HEK293 (cell line): ENCODE data around the gene MGAT5B.

Source experiments
- CTCF ChIA-PET: fragments of 350-600 bp; formaldehyde crosslinking; extraction: SDS; loops from one replicate; lab custom pipeline; 2021; ENCODE audit warnings: antibody characterized with exemption; lab: Yijun Ruan, JAX
- POLR2A ChIA-PET: fragments of 300-600 bp; formaldehyde crosslinking; extraction: SDS; loops from one replicate; lab custom pipeline; 2020; ENCODE audit warnings: antibody characterized with exemption, inconsistent platforms; lab: Yijun Ruan, JAX
- H3K27ac ChIP-seq: fragments of 200-500 bp; sonication (Bioruptor generic); 2 replicates; pipeline ENCODE4 v1.5.1; 2014; ENCODE audit warnings: low read depth, low read length, control low read depth, inconsistent platforms; ENCODE audit errors: extremely low read depth
- H3K36me3 ChIP-seq, 2 experiments: fragments of 200-500 bp in 1 of 2; sonication (Bioruptor generic) in 1 of 2; 1 replicate in 1 of 2; 2 replicates in 1 of 2; pipeline ENCODE4 v1.5.1; 2014 to 2017; ENCODE audit warnings: inconsistent platforms in 2 of 2, low read length in 2 of 2; ENCODE audit not compliant: control insufficient read depth in 2 of 2, insufficient read depth in 1 of 2
- H3K4me1 ChIP-seq: fragments of 200-500 bp; sonication (Bioruptor generic); 2 replicates; pipeline ENCODE4 v1.5.1; 2014; ENCODE audit warnings: mild to moderate bottlenecking, low read length, inconsistent platforms; ENCODE audit not compliant: control insufficient read depth, insufficient read depth
- H3K4me3 ChIP-seq: 2 replicates; pipeline ENCODE4 v1.5.1; 2011; ENCODE audit warnings: low read depth, mild to moderate bottlenecking, control low read depth, low read length, moderate library complexity
- H3K9me3 ChIP-seq: fragments of 200-500 bp; sonication (Bioruptor generic); 2 replicates; pipeline ENCODE4 v1.5.1; 2014; ENCODE audit warnings: low read depth, low read length, inconsistent platforms; ENCODE audit not compliant: control insufficient read depth, insufficient read depth
- EGR2 ChIP-seq: fragments of 450-650 bp; formaldehyde crosslinking; IDR thresholded peaks from 2 replicates; pipeline ENCODE4 v1.5.1; 2016; ENCODE audit warnings: low read depth, missing biosample characterization, missing genetic modification characterization
- IKZF3 ChIP-seq: fragments of 450-650 bp; IDR thresholded peaks from 2 replicates; pipeline ENCODE4 v1.5.0; 2018; ENCODE audit warnings: missing biosample characterization, mild to moderate bottlenecking, missing genetic modification characterization, moderate library complexity
- KLF10 ChIP-seq: fragments of 450-650 bp; IDR thresholded peaks from 2 replicates; pipeline ENCODE4 v1.5.1; 2018; ENCODE audit warnings: missing biosample characterization, mild to moderate bottlenecking, missing genetic modification characterization
- OSR2 ChIP-seq: fragments of 450-650 bp; formaldehyde crosslinking; IDR thresholded peaks from 2 replicates; pipeline ENCODE4 v1.5.1; 2016; ENCODE audit warnings: missing biosample characterization, missing genetic modification characterization
- REST ChIP-seq: fragments of 450-650 bp; formaldehyde crosslinking; IDR thresholded peaks from 2 replicates; pipeline ENCODE4 v1.5.1; 2016; ENCODE audit warnings: missing biosample characterization, missing genetic modification characterization
- SCRT1 ChIP-seq: fragments of 450-650 bp; formaldehyde crosslinking; IDR thresholded peaks from 2 replicates; pipeline ENCODE4 v1.5.1; 2016; ENCODE audit warnings: missing biosample characterization, missing genetic modification characterization, borderline replicate concordance
- SCRT2 ChIP-seq: fragments of 450-650 bp; formaldehyde crosslinking; IDR thresholded peaks from 2 replicates; pipeline ENCODE4 v1.5.1; 2016; ENCODE audit warnings: missing biosample characterization, missing genetic modification characterization
- SP2 ChIP-seq: fragments of 450-650 bp; formaldehyde crosslinking; IDR thresholded peaks from 2 replicates; pipeline ENCODE4 v1.5.1; 2016; ENCODE audit warnings: missing biosample characterization, missing genetic modification characterization
- ZBTB1 ChIP-seq: fragments of 450-650 bp; formaldehyde crosslinking; IDR thresholded peaks from 2 replicates; pipeline ENCODE4 v1.5.1; 2016; ENCODE audit warnings: missing biosample characterization, missing genetic modification characterization
- ZBTB48 ChIP-seq: fragments of 450-650 bp; formaldehyde crosslinking; IDR thresholded peaks from 2 replicates; pipeline ENCODE4 v1.5.1; 2016; ENCODE audit warnings: missing biosample characterization, missing genetic modification characterization
- ZEB2 ChIP-seq: fragments of 450-650 bp; formaldehyde crosslinking; IDR thresholded peaks from 2 replicates; pipeline ENCODE4 v1.5.1; 2016; ENCODE audit warnings: missing biosample characterization, missing genetic modification characterization
- ZFP37 ChIP-seq: fragments of 450-650 bp; formaldehyde crosslinking; IDR thresholded peaks from 2 replicates; pipeline ENCODE4 v1.5.1; 2016; ENCODE audit warnings: missing biosample characterization, missing genetic modification characterization
- ZNF214 ChIP-seq: fragments of 450-650 bp; formaldehyde crosslinking; IDR thresholded peaks from 2 replicates; pipeline ENCODE4 v1.5.1; 2017; ENCODE audit warnings: missing biosample characterization, mild to moderate bottlenecking, missing genetic modification characterization, borderline replicate concordance
- ZNF24 ChIP-seq: fragments of 450-650 bp; formaldehyde crosslinking; IDR thresholded peaks from 2 replicates; pipeline ENCODE4 v1.5.1; 2016; ENCODE audit warnings: missing biosample characterization, missing genetic modification characterization
- ZNF266 ChIP-seq: fragments of 450-650 bp; formaldehyde crosslinking; IDR thresholded peaks from 2 replicates; pipeline ENCODE4 v1.5.1; 2016; ENCODE audit warnings: missing biosample characterization, missing genetic modification characterization, low read depth
- ZNF311 ChIP-seq: fragments of 450-650 bp; formaldehyde crosslinking; IDR thresholded peaks from 2 replicates; pipeline ENCODE4 v1.5.1; 2017; ENCODE audit warnings: missing biosample characterization, missing genetic modification characterization, borderline replicate concordance
- ZNF48 ChIP-seq: fragments of 450-650 bp; formaldehyde crosslinking; IDR thresholded peaks from 2 replicates; pipeline ENCODE4 v1.5.1; 2016; ENCODE audit warnings: missing biosample characterization, missing genetic modification characterization
- ZNF548 ChIP-seq: fragments of 450-650 bp; formaldehyde crosslinking; IDR thresholded peaks from 2 replicates; pipeline ENCODE4 v1.5.1; 2016; ENCODE audit warnings: missing biosample characterization, missing genetic modification characterization
- ZNF555 ChIP-seq: fragments of 450-650 bp; formaldehyde crosslinking; conservative IDR thresholded peaks from 2 replicates; pipeline ENCODE4 v1.5.1; 2017; ENCODE audit warnings: missing biosample characterization, mild to moderate bottlenecking, missing genetic modification characterization, inconsistent platforms
- ZNF561 ChIP-seq: fragments of 450-650 bp; IDR thresholded peaks from 2 replicates; pipeline ENCODE4 v1.5.1; 2018; ENCODE audit warnings: missing biosample characterization, missing genetic modification characterization, borderline replicate concordance
- ZNF629 ChIP-seq: fragments of 450-650 bp; formaldehyde crosslinking; IDR thresholded peaks from 2 replicates; pipeline ENCODE4 v1.5.1; 2017; ENCODE audit warnings: missing biosample characterization, missing genetic modification characterization
- ZNF660 ChIP-seq: fragments of 450-650 bp; IDR thresholded peaks from 2 replicates; pipeline ENCODE4 v1.5.1; 2018; ENCODE audit warnings: missing biosample characterization, mild to moderate bottlenecking, missing genetic modification characterization
- ZNF747 ChIP-seq: fragments of 450-650 bp; formaldehyde crosslinking; IDR thresholded peaks from 2 replicates; pipeline ENCODE4 v1.5.1; 2016; ENCODE audit warnings: missing biosample characterization, missing genetic modification characterization
- ZNF768 ChIP-seq: fragments of 450-650 bp; formaldehyde crosslinking; IDR thresholded peaks from 2 replicates; pipeline ENCODE4 v1.5.1; 2018; ENCODE audit warnings: missing biosample characterization, mild to moderate bottlenecking, missing genetic modification characterization
- TF ChIP-seq, protein P1 (sequence below): fragments of 450-650 bp; formaldehyde crosslinking; IDR thresholded peaks from 2 replicates; pipeline ENCODE4 v1.5.1; 2016; ENCODE audit warnings: missing biosample characterization, missing genetic modification characterization
- TF ChIP-seq, protein P2 (sequence below): fragments of 450-650 bp; formaldehyde crosslinking; IDR thresholded peaks from 2 replicates; pipeline ENCODE4 v1.5.1; 2016; ENCODE audit warnings: missing biosample characterization, missing genetic modification characterization, low read depth
- TF ChIP-seq, protein P3 (sequence below): fragments of 450-650 bp; formaldehyde crosslinking; IDR thresholded peaks from 2 replicates; pipeline ENCODE4 v1.5.1; 2016; ENCODE audit warnings: missing biosample characterization, missing genetic modification characterization

MGAT5B gene

GRCh38 chr17:76949913-76950695, 81.9 kb downstream of the MGAT5B start (continued):
- TF ChIP-seq ZBTB48 (no peak), ZNF747 (tag by site-specific recombination) (no peak), EGR2 (tag by site-specific recombination) (peak; percentile 86), ZFP37 (tag by site-specific recombination) (no peak), SCRT2 (tag by site-specific recombination) (no peak), ZNF555 (tag by site-specific recombination) (no peak)
- TF ChIP-seq, protein P1, sequence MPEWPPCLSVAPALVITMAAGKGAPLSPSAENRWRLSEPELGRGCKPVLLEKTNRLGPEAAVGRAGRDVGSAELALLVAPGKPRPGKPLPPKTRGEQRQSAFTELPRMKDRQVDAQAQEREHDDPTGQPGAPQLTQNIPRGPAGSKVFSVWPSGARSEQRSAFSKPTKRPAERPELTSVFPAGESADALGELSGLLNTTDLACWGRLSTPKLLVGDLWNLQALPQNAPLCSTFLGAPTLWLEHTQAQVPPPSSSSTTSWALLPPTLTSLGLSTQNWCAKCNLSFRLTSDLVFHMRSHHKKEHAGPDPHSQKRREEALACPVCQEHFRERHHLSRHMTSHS (tag by site-specific recombination), result no peak

GRCh38 chr17:76951375-76951905, 83.2 kb downstream of the MGAT5B start:
- TF ChIP-seq REST (tag by site-specific recombination) (no peak), ZBTB1 (tag by site-specific recombination) (no peak), SCRT2 (tag by site-specific recombination) (peak; percentile 97), OSR2 (tag by site-specific recombination) (no peak), EGR2 (tag by site-specific recombination) (peak; percentile 27; the same call in 1 of the 2 replicates), ZNF266 (no peak), ZNF629 (tag by site-specific recombination) (no peak), ZNF548 (tag by site-specific recombination) (no peak), ZNF48 (tag by site-specific recombination) (no peak), ZNF660 (tag by site-specific recombination) (no peak), ZNF311 (no peak), ZNF768 (tag by site-specific recombination) (no peak), ZNF24 (tag by site-specific recombination) (no peak), ZNF214 (tag by site-specific recombination) (no peak), KLF10 (no peak), ZNF561 (no peak), SCRT1 (tag by site-specific recombination) (peak; percentile 97), ZEB2 (no peak), SP2 (tag by site-specific recombination) (no peak), IKZF3 (tag by site-specific recombination) (no peak)
- TF ChIP-seq, protein P2, sequence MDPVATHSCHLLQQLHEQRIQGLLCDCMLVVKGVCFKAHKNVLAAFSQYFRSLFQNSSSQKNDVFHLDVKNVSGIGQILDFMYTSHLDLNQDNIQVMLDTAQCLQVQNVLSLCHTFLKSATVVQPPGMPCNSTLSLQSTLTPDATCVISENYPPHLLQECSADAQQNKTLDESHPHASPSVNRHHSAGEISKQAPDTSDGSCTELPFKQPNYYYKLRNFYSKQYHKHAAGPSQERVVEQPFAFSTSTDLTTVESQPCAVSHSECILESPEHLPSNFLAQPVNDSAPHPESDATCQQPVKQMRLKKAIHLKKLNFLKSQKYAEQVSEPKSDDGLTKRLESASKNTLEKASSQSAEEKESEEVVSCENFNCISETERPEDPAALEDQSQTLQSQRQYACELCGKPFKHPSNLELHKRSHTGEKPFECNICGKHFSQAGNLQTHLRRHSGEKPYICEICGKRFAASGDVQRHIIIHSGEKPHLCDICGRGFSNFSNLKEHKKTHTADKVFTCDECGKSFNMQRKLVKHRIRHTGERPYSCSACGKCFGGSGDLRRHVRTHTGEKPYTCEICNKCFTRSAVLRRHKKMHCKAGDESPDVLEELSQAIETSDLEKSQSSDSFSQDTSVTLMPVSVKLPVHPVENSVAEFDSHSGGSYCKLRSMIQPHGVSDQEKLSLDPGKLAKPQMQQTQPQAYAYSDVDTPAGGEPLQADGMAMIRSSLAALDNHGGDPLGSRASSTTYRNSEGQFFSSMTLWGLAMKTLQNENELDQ (tag by site-specific recombination), result no peak
- TF ChIP-seq, protein P3, sequence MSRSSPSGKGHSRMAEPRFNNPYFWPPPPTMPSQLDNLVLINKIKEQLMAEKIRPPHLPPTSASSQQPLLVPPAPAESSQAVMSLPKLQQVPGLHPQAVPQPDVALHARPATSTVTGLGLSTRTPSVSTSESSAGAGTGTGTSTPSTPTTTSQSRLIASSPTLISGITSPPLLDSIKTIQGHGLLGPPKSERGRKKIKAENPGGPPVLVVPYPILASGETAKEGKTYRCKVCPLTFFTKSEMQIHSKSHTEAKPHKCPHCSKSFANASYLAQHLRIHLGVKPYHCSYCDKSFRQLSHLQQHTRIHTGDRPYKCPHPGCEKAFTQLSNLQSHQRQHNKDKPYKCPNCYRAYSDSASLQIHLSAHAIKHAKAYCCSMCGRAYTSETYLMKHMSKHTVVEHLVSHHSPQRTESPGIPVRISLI (tag by site-specific recombination), result no peak
- no peak overlapping the region for H3K27ac ChIP-seq
- POLR2A ChIA-PET, result no interaction called here
- H3K9me3 ChIP-seq, result no peaks in the 10 kb centered on the region
- no peak overlapping the region for H3K4me3 ChIP-seq
- no peaks in the 10 kb centered on the region for H3K4me1 ChIP-seq
- H3K36me3 ChIP-seq, result no peaks in the 10 kb centered on the region
- CTCF ChIA-PET, result interaction anchor here (1.1 kb wide), 1 partner anchor 83 kb away, joined by 3 read pairs; the partner anchor contains the start of gene MGAT5B
